ACHN (cell line): Measurements from ENCODE around the gene PAFAH1B2.

Experiments used
- DNase-seq: peaks from one replicate; pipeline ENCODE4 v3.0.0-alpha.2; 2015
- in situ Hi-C: cut with HindIII; loops from 2 replicates; pipeline ENCODE4 v1.10.0; 2017; ENCODE audit warnings: low sequenced_read_pairs, low pct_ligation_motif_present, low pct_unique_long_range_greater_than_20kb

Gene PAFAH1B2

DNA sequence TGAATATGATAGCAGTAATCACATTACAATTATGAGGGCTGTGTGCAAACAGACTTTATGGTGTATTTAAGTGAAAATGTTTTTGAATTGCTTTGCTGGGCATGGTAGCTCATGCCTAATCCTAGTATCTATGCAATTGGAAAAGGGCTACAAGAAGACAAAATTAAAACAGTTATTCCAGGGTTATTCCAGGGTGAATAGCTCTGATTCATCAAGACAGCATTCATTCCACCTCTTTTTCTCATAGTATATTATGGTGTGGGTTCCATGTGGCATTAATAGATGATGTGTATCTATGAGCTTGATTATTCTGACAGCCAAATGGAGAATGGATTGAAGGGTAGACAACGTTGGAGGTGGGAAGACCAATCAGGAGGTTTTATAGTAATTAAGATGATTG, 22.4 kb downstream of the PAFAH1B2 start:
- in situ Hi-C loops: no loop called here
- no peak for DNase-seq

DNA sequence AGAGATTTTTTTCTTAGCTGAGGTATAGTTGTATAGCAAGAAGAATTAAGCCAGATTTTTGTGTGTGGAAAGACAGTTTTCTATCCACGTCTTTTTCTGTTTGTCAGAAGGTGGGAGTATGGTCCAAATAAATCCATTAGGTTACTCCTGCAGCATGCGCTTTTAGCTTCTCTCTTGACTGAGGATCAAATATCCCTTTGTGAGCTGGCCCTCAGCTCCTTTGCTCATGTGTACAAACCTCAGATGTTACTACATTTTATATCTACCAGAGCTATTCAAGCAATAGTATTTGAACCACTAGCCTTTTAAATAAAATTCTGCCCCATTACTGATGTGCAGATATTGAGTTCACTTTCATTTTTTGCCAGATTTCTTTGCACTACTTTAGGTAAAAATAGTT, 25.6 kb downstream of the PAFAH1B2 start:
- DNase-seq: no peak
- in situ Hi-C loops: no loop called here

DNA sequence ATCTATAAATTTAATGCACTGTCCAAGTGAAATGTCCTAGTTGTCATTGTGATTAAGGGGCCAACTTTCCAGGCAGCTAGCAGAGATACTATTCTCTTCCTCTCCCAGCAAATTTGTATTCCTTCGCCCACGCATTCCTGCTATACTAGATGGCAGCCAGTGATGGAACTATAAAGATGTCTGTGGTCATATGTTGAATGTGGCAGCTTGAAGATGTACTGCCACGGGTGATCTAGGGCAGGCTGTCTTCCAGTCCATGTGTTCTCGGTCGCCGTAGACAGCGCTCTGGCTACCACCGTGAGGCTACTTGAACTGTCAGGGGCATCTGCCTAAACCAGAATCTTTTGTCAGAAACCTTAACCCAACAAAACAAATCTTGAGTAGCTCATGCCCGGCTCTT, 26.1 kb downstream of the PAFAH1B2 start:
- in situ Hi-C loops: no loop called here

DNA sequence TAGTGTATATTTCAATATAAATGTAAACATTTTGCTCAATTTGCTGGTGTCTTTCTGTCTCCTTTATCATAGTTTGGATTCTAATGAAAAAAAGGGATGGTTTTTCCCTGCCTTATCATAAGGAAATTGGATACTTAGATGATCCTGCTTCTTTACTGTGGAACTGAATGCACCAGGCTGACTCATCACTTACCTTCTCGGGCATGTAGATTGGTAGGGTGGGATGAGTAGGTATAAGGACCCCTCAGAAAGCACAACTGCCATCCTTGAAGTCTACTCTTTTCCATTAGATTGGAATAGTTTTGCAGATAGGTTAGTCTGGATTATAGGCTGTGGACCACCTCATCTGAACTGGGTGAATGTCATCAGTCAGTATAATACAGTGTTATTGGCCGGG, 26.9 kb downstream of the PAFAH1B2 start:
- no peak for DNase-seq
- in situ Hi-C loops: no loop called here

More for the DNA sequence above, 26.1 kb downstream of the PAFAH1B2 start:
- DNase-seq: no peak

DNA sequence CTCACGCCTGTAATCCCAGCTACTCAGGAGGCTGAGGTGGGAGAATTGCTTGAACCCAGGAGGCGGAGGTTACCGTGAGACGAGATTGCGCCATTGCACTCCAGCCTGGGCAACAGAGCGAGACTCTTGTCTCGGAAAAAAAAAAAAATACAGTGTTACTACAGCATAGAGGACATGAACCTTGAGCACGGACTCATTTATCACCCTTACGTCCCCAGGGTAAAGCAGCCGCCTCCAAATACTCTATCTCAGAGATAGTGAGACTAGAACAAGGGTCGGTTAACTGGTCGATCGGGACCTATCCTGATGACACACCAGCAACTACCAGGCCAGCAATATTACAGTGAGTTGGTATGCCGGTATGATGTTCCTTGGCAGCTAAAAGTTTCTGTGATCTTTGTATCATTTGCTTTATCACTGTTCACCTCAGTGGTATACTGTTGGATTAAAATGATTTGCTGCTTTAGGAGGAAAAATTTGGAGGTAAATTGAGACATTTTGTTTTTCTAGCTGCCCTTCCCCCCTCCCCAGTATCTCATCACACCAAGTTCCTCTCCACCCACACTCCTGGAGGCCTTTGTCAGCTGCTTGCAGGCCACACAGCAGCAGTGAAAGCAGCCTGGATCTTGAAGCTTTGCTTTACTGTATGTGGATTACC, 27.4 kb downstream of the PAFAH1B2 start:
- in situ Hi-C loops: no loop called here
- no peak for DNase-seq

DNA sequence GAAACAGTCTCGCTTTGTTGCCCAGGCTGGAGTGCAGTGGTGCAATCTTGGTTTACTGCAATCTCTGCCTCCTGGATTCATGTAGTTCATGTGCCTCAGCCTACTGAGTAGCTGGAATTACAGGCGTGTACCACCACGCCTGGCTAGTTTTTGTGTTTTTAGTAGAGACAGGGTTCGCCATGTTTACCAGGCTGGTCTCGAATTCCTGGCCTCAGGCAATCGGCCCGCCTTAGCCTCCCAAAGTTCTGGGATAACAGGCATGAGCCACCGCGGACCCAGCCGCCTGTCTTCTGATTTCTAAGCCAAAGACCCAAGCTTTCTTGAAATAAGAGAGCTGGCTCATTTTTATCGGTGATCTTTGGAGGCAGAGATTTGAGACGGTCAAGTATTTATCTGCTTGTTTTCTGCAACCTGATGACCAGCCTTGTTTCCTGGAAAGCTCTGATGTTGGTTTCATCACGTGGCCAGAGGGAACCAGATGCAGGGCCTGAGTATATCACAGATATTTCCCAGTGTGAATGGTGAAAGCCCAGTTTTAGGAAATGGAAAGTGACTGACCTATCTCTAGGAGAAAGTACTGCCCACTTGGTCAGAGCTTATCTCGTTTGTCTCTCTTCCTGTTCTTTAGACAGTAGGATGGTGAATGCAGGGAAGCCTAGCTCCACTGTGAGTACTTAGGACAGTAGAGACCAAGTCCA, 28.8 kb downstream of the PAFAH1B2 start:
- DNase-seq: no peak
- in situ Hi-C loops: no loop called here

DNA sequence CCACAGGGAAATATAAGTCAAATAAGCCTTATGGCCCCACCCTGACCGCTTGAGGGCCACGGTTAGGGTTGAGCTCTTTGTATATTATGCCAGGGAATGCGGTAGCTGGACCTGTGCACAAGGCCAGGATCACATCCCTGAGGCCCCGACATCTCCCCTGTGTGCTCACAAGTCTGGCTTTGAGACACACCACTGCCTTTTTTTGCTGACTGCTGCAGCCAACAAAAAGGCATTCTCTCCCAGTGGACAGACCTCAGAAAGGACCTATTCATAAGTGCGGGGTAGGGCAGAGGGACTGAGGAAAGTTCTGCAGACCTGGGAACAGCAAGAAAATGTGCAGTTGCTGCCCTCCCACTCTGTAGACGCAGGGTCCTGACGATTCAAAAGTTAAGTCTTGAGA, 31.0 kb downstream of the PAFAH1B2 start:
- no peak for DNase-seq
- in situ Hi-C loops: no loop called here

DNA sequence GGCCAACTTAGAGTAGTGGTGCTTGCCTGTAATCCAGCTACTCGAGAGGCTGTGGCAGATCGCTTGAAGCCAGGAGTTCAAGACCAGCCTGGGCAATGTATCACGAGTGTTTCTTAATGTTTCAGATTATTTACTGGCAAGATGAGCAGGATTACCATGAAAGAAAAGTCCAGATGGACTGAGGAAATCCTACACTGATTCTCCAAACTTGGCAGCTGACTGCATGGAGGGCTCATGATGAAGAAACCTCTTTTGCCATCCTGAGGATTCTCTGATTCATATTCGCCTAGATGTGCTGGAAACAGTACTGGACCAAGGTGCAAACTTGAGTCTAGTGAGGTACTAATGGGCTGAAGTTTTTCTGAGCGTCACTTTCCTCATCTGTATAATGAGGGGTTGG, 31.7 kb downstream of the PAFAH1B2 start:
- no peak for DNase-seq
- in situ Hi-C loops: no loop called here

DNA sequence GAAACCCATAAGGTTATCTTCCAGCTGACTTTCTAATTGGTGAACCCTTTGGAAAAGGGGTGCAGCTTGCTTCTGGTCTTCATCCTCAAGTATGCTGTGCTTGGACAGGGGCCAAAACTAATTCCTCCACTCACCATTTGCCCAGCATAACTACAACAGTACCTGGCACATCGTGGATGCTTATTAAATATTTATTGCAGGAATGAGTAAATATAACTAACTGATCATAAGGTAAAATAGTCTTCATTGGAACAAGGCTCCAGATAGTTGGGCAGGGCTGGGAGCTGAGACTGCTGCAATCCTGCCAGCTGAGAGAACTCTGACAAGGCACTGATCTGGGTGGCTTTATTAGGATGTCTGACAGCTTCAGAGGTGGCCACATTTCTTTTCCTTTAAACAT, 32.1 kb downstream of the PAFAH1B2 start:
- in situ Hi-C loops: no loop called here
- DNase-seq: no peak

DNA sequence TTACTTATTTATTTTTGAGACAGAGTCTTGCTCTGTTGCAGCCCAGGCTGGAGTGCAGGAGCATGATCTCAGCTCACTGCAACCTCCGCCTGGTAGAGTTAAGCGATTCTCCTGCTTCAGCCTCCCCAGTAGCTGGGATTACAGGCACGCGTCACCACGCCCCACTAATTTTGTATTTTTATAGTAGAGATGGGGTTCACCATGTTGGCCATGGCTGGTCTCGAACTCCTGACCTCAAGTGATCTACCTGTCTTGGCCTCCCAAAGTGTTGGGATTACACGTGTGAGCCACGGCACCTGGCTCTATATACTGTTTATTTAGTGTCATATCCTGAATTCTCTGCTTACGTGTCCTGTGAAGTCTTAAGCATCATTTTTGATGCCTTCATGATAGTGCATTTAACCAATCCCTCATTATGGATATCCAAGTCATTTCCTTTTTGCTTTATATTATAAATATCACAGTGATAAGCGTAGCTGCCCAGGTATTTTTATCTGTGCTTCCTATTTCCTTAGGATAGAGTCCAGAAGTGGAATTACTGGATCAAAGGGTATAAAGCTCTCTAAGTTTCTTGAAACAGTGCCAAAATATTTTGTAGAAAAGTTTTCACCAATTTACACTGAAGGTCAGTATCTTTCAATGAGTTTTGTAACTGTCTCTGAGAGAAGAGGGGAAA, 33.6 kb downstream of the PAFAH1B2 start:
- no peak for DNase-seq
- in situ Hi-C loops: no loop called here

DNA sequence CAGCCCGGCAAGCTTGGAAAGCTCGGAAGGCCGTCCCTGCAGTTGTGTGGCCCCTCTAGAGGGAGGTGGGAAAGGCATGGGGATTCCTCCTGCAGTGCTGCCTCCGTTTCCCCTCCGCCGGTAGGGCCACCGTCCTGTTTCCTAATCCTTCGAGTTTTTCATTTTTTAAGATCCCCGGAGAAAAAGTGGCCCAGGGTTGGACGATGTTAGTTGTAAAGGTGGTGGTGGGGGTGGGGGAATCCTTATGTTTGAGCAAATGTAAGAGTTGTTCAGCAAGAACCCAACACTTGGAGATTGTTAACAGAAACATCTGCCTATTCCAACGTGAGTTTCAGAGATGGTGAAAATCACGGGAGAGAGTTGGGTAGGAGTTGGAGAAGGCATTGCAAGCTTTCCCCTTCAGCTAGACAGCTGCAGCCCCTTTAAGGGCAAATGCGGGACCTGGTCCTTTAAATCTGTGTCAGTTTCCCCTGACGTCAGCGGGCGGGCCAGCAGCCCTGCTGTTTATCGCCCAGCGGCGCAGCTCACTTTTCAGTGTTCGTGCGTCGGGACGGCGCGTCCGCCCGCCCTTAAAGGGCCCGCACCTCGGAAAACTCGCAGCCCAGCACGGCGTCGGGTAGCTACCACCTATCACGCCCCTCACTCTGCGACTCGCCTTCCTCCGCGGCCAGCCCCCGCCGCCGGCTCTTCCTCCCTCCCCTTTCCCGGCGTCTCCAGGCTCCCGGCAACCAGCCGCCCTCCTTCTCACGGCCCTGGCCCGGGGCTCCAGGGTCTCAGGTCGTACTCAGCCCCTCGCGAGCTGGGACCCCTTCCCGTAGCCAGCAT, 34.3 kb downstream of the PAFAH1B2 start, which contains the start of gene SIDT2:
SIDT2 (plus strand) TSS at position 534 of the 825 bp plus-strand sequence. CDS start 521 bp downstream, outside the sequence.
- in situ Hi-C loops: no loop called here
- peak; percentile 87 for DNase-seq

DNA sequence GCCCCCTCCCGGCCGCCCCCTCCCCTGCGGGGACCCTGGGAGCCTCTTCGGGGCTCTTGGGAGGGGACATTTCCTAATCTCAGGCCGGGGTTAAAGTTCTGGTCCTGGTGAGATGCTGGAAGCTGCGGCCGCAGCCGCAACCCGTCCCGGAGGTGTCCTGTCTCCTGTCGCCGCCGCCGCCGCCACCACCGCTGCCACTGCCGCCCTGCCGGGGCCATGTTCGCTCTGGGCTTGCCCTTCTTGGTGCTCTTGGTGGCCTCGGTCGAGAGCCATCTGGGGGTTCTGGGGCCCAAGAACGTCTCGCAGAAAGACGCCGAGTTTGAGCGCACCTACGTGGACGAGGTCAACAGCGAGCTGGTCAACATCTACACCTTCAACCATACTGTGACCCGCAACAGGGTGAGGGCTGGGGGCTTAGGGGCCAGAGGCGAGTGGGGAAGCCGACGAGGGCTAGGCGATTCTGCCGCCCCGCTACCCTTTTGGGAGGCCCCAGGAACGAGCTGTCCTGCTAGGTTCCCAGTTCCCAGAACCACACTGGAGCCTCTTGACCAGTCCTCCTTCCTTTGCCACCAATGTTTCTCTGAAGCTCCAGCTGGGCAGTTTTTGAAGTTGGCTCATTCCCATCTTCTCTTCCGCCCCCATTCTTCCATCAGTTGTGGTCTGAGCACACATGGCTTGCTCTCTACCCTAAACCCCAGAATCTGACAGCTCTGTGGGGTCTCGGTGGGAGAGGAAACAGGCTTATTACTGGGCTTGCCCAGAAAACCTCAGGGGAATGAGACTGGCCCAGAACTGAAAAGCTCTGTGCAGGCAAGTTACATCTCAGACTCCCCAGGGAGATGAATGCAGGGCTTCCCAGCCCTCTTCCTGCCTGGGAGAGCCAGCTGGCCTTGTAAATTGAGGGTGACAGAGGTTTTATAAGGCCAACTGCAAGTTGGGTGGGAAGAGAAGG, 35.2 kb downstream of the PAFAH1B2 start:
- in situ Hi-C loops: no loop called here
- DNase-seq: no peak

DNA sequence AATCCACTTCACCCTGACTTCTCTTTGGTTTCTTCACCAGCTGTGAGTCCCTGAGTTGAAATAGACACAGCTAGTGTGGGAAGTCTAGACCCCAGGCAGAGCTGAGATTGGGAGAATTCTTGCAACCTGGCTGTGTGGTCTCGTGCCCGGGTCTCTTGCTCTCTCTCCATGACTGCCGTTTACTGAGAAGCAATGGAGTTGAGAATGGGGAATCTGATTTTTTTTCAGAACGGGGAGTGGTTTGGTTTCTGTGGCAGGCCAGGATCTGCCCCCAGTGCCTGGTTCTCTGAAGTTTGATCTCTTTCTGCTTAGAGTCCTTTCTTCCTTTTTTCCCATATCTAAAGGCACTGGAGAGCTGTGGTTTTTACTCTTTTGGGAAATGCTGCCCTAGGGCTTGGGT, 35.9 kb downstream of the PAFAH1B2 start:
- DNase-seq: no peak
- in situ Hi-C loops: no loop called here

DNA sequence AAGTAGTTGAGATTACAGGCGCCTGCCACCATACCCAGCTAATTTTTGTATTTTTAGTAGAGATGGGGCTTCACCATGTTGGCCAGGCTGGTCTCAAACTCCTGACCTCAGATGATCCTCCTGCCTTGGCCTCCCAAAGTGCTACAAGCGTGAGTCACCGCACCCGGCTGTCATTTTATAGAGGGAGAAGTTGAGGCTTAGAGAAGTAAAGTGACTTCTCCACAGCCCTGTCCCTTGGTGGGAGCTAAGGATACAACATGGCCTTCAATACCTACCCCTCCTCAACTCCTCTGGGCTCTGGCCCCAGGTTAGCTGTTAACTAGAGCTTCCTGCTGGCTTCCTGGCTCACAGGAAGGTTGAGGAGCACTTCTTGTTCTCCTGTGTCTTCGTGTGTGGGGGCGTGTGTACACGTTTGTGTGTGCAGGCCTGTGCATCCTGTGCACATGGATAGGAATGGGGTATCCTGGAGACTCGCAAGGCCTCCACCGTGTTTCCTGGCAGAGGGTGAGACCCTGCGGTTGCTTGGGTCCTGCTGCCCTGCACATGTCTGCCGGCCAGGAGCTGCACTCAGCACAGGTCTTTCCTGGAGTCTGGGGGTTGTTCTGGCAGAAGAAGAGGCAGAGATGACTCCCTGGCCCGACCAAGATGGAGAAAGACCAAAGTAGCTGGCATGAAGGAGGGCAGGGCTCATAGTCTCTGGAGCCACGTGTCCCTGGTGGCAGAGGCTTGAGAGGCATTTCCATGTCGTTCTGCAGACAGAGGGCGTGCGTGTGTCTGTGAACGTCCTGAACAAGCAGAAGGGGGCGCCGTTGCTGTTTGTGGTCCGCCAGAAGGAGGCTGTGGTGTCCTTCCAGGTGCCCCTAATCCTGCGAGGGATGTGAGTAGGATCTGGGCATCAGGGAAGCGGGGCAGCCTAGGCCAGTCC, 36.8 kb downstream of the PAFAH1B2 start:
- peak; percentile 77 for DNase-seq
- in situ Hi-C loops: no loop called here

DNA sequence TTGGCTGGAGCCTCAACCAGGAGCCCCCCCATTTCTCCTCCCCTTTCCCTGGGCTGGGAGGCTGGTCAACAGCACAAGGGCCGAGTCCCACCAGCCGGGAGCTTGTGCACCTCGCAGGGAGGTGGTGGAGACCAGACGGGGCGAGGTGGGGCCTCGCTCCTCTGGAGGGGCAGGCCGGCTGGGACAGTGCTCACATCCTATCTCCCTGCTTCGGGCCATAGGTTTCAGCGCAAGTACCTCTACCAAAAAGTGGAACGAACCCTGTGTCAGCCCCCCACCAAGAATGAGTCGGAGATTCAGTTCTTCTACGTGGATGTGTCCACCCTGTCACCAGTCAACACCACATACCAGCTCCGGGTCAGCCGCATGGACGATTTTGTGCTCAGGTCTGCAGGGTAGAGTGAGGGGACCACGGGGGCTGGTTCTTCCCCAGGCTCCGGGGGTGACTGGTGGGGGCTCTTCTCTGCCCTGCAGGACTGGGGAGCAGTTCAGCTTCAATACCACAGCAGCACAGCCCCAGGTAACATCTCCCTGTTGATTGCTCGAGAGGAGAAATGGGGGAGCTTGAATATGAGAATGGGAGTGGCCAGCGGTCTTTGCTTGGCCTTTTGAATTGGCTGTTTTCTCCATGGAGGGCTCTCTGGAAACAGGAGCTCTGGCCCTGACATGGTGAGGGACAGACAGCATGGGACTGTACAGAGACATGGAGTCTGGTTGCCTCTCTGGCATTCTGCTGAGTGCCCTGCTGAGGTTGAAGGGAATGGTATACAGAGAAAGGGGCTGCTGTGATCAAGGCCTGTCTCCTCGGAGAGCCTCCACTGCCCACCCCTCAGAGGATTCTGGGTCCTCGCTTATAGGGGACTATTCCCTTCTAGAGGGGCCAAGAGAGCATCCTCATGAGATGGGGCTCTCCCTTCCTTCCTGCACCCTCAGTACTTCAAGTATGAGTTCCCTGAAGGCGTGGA, 37.8 kb downstream of the PAFAH1B2 start:
- in situ Hi-C loops: no loop called here
- no peak for DNase-seq

DNA sequence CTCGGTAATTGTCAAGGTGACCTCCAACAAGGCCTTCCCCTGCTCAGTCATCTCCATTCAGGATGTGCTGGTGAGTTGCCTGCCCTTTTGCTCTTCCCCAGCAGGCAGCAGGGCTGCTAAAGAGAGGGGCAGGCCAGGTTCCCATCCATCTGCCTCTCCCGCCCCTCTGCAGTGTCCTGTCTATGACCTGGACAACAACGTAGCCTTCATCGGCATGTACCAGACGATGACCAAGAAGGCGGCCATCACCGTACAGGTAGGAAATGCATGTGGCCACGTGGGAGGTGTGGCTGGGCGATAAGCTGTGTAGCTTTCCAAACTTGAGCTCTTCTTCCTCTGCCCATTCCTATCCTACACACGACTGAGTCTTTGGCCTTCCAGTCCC, 38.5 kb downstream of the PAFAH1B2 start:
- in situ Hi-C loops: no loop called here
- DNase-seq: no peak
